Breast epithelium (tissue), 4 donors: ENCODE results near the gene HCFC2. TPM values are rescaled to one million over a fixed set of nuclear protein-coding genes. Genes with fewer than 3 reads are reported as not detected.

Source experiments
- DNase-seq, 2 donors: peaks; one replicate each; pipeline ENCODE4 v3.0.0-alpha.2; 2019; ENCODE audit warnings: low spot score in 2 of 2
- H3K27ac ChIP-seq, 2 donors: fragments of 200-600 bp; sonication (generic) in 1 of 2; one replicate each; pipeline ENCODE4 v1.5.1; 2016 to 2019; ENCODE audit warnings: mild to moderate bottlenecking in 1 of 2
- H3K27me3 ChIP-seq, 2 donors: fragments of 200-600 bp; sonication (generic) in 1 of 2; one replicate each; pipeline versions ENCODE4 v1.5.1 to v1.6.0; 2017 to 2019; ENCODE audit warnings: control low read depth in 1 of 2, mild to moderate bottlenecking in 1 of 2
- H3K36me3 ChIP-seq: fragments of 200-600 bp; one replicate; pipeline ENCODE4 v1.5.1; 2019
- H3K4me1 ChIP-seq, 2 donors: fragments of 200-600 bp; sonication (generic); one replicate each; pipeline ENCODE4 v1.5.1; 2016 to 2019; ENCODE audit warnings: control low read depth in 1 of 2
- H3K4me3 ChIP-seq, 3 donors: fragments of 200-600 bp; sonication (generic); 1 replicate in 2 of 3; 2 replicates in 1 of 3; pipeline ENCODE4 v1.5.1; 2016 to 2019; ENCODE audit warnings: mild to moderate bottlenecking in 3 of 3, moderate library complexity in 2 of 3
- H3K9me3 ChIP-seq, 2 donors: fragments of 200-600 bp; sonication (generic) in 1 of 2; one replicate each; pipeline ENCODE4 v1.5.1; 2016 to 2019; ENCODE audit warnings: control low read depth in 1 of 2
- CTCF ChIP-seq, 3 donors: fragments of 450-650 bp; IDR thresholded peaks; one replicate each; pipeline ENCODE4 v1.5.1; 2016 to 2017; ENCODE audit warnings: antibody characterized with exemption in 3 of 3, mild to moderate bottlenecking in 3 of 3, moderate library complexity in 3 of 3
- POLR2A ChIP-seq: fragments of 450-650 bp; IDR thresholded peaks from one replicate; pipeline ENCODE4 v1.6.1; 2016; ENCODE audit warnings: antibody characterized with exemption, mild to moderate bottlenecking, moderate library complexity
- POLR2AphosphoS5 ChIP-seq, 3 donors: sonication (generic); formaldehyde crosslinking; IDR thresholded peaks; one replicate each; pipeline ENCODE4 v1.6.1; 2017; ENCODE audit warnings: antibody characterized with exemption in 3 of 3
- intact Hi-C: fragments of 100-400 bp; cut with DNase I; formaldehyde crosslinking; loops from one replicate; pipeline ENCODE4 v1.15.1; 2023; ENCODE audit warnings: low total_unique reads
- total RNA-seq, 3 donors: library from RNA; depleted of rRNA; stranded (reverse); fragments of >200 nt; gene quantifications; one replicate each; pipeline ENCODE4 v1.1.0, GENCODE V29; 2016

Gene HCFC2
- total RNA-seq, 3 donors from 2014 or later, result 20.3 to 26.2 (median 23.2) TPM

- TF ChIP-seq POLR2AphosphoS5 (IDR thresholded peaks at IDR 0.05) (no peak), POLR2A (no peak)
- no peaks in the 10 kb centered on the region for H3K9me3 ChIP-seq
- no peaks in the 10 kb centered on the region for H3K27me3 ChIP-seq
- no peak overlapping the region for H3K4me3 ChIP-seq
- DNase-seq, result no peak
- no peak overlapping the region for H3K27ac ChIP-seq
- H3K36me3 ChIP-seq, result peaks cover 11% of the 10 kb centered on the region
- intact Hi-C loops, result no loop called here
- no peaks in the 10 kb centered on the region for H3K4me1 ChIP-seq
These were observed 62.2 kb downstream of the HCFC2 start for GRCh38 chr12:104126548-104126947.

- H3K27ac ChIP-seq, result no peak overlapping the region
- no peak for DNase-seq
- no peaks in the 10 kb centered on the region for H3K27me3 ChIP-seq
- TF ChIP-seq POLR2A (no peak), CTCF (IDR thresholded peaks at IDR 0.05) (no peak), POLR2AphosphoS5 (IDR thresholded peaks at IDR 0.05) (no peak)
- no peaks in the 10 kb centered on the region for H3K4me1 ChIP-seq
- peaks cover 11% of the 10 kb centered on the region for H3K36me3 ChIP-seq
- intact Hi-C loops, result no loop called here
- no peaks in the 10 kb centered on the region for H3K9me3 ChIP-seq
- no peak overlapping the region for H3K4me3 ChIP-seq
These were observed 66.4 kb downstream of the HCFC2 start for GRCh38 chr12:104130760-104131159.

DNA sequence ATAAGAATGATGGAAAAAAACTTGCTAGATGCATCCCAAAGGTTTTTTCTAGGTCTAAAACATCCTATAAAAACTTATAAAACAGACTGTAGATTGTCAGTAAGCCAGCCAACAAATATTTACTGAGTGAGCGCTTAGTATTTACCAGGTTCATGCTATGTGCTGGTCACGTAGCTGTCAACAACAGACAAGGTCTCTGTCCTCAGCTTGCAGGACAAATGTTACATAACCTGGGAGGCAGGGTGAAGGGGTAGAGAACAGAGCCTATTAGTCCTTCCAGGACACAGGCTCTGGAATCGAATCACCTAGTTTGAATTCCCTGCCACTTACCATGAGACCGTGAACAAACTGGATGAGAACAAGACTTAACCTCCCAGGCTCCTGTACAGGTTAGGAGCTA, 67.3 kb downstream of the HCFC2 start:
- no peak overlapping the region for H3K4me3 ChIP-seq
- intact Hi-C loops, result no loop called here
- no peaks in the 10 kb centered on the region for H3K9me3 ChIP-seq
- peaks cover 0 to 2% of the 10 kb centered on the region in 2 donors for H3K4me1 ChIP-seq
- no peaks in the 10 kb centered on the region for H3K27me3 ChIP-seq
- TF ChIP-seq CTCF (IDR thresholded peaks at IDR 0.05) (no peak), POLR2AphosphoS5 (IDR thresholded peaks at IDR 0.05) (no peak), POLR2A (no peak)
- DNase-seq, result no peak
- H3K36me3 ChIP-seq, result peaks cover 4% of the 10 kb centered on the region
- no peak overlapping the region for H3K27ac ChIP-seq

DNA sequence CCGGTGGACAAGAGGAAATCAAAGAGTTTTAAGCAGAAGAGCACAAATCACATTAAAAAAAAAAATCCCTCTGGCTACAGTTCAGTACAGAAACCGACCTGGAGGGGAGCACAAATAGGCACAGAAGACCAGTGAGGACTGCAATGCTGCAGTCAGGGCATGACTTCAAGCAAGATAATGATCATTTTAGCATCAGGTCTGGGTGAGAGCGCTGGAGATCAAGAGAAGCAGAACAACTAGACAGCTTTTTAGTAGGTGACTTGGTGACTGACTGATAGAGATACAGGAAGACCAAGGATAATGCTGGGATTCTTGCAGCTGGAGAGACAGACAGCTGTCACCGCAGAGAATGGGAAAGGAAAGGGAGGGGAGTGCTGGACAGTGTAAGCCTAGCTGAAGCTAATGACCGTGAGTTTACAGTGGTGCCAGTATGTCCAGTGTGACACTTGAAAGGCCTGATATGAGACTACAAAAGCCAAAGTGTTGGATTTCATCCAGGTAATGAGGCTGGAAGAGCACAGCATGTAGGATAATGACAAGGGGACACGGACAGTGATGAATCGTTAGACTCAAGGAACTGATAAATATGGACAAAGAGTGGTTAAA, 68.1 kb downstream of the HCFC2 start:
- peaks cover 0 to 3% of the 10 kb centered on the region in 2 donors for H3K4me1 ChIP-seq
- H3K9me3 ChIP-seq, result no peaks in the 10 kb centered on the region
- TF ChIP-seq POLR2A (no peak), CTCF (IDR thresholded peaks at IDR 0.05) (no peak), POLR2AphosphoS5 (IDR thresholded peaks at IDR 0.05) (no peak)
- no peak overlapping the region for H3K4me3 ChIP-seq
- no peak for DNase-seq
- H3K36me3 ChIP-seq, result no peaks in the 10 kb centered on the region
- intact Hi-C loops, result no loop called here
- no peak overlapping the region for H3K27ac ChIP-seq
- no peaks in the 10 kb centered on the region for H3K27me3 ChIP-seq

DNA sequence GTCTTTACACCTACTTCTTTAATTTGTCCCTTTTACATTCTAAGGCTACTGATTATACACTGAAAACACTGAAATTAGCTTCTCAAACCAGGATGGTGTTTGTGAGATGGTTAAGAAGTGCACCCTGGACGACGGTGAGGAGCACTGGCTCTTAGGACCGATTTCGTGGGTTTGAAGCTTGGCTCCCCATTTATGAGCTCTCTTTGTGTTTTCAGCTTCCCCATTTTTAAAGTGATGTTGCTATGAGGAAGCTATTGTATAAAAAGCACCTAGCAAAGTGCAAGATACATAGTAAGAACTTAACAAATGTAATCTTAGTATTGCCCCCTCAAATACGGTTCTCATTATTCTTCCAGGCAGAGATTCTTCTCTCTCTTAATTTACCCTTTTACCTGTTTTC, 69.0 kb downstream of the HCFC2 start:
- Histone ChIP-seq H3K36me3 (no peaks in the 10 kb centered on the region), H3K4me1 (peaks cover 0 to 3% of the 10 kb centered on the region in 2 donors), H3K9me3 (no peaks in the 10 kb centered on the region), H3K4me3 (no peak overlapping the region), H3K27me3 (no peaks in the 10 kb centered on the region), H3K27ac (no peak overlapping the region)
- TF ChIP-seq POLR2AphosphoS5 (IDR thresholded peaks at IDR 0.05) (no peak), POLR2A (no peak), CTCF (IDR thresholded peaks at IDR 0.05) (no peak)
- intact Hi-C loops, result no loop called here
- no peak for DNase-seq
